GM18502 (cell line): ENCODE data around the gene FBXO21.
"Not testable (repeated sequence)": the region's sequence is repeated elsewhere in the genome, so short reads cannot be mapped to it uniquely, and the experiment has no call there.

Experiments
- ATAC-seq: cut with Tn5 transposase; IDR thresholded peaks from one replicate; pipeline ENCODE4 v1.9.1; 2021; ENCODE audit warnings: mild to moderate bottlenecking; ENCODE audit not compliant: unreplicated experiment, poor library complexity

Gene FBXO21

GRCh38 chr12:117114784-117115183 is 75.5 kb downstream of the FBXO21 start:
- no peak for ATAC-seq

DNA sequence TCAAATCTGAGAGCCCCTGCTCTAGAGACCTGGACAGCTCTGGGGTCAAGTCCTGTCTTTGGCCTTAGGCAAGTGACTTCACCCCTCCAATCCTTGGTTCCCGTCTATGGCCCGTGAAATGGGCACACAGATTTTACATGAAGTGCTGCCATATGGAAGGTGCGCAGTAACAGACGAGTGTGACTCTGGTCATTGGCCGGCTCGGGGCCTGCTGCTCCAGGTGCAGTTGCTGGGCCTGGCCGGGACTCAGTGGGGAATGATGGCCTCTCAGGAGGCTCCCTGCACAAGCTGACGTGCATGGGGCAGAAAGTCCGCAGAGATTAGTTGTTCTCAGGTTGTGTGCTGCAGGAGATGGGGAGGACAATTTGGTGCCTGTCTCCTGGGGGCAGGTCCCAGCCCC is 77.0 kb downstream of the FBXO21 start:
- ATAC-seq, result no peak

GRCh38 chr12:117111821-117112595 is 78.3 kb downstream of the FBXO21 start:
- ATAC-seq, result no peak

DNA sequence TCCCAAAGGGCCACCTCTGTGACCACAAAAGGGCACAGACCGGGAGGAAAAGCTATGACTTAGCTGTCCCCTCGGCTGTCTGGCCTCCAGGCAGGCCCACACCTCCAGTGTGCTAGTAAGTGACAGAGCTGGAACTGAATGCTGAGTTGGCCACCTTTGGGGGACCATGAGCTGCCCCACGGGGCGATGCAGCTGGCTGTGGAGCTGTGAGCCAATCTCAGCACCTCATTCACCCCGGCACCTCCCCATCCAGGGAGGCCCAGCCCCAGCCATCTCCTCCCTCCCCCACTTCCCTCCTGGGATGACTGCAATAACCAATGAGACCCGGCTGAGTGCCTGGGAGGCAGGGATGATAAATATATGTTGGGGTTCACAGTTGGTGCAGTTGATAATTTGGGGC is 78.9 kb downstream of the FBXO21 start:
- no peak for ATAC-seq

- no peak for ATAC-seq
Measured at GRCh38 chr12:117109943-117110635, 80.2 kb downstream of the FBXO21 start.

DNA sequence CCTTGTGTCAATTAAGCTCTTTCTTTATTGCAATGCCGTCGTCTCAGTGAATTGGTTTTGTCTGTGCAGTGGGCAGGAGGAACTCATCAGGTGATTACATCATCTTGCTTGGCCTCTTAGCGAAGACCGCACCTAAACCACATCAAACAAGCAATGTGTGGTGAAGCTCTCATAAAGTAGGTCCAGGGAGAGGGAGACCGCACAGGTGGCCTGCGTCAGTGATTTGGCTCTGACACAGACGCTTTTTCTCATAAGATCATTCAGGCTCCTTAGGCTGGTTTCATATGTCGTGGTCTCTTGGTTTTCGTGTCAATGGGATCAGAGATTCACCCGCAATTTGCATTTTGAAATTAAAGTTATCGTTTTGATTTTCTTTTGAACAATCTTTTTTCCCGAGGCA is 84.4 kb downstream of the FBXO21 start:
- ATAC-seq, result no peak

GRCh38 chr12:117104003-117104402 is 86.3 kb downstream of the FBXO21 start:
- not testable (repeated sequence) for ATAC-seq

GRCh38 chr12:117102800-117103181 is 87.5 kb downstream of the FBXO21 start:
- no peak for ATAC-seq

GRCh38 chr12:117101953-117102799 is 88.1 kb downstream of the FBXO21 start:
- no peak for ATAC-seq

GRCh38 chr12:117100851-117101673 is 89.2 kb downstream of the FBXO21 start:
- no peak for ATAC-seq

- ATAC-seq, result no peak
Measured at GRCh38 chr12:117100251-117100650, 90.0 kb downstream of the FBXO21 start.

DNA sequence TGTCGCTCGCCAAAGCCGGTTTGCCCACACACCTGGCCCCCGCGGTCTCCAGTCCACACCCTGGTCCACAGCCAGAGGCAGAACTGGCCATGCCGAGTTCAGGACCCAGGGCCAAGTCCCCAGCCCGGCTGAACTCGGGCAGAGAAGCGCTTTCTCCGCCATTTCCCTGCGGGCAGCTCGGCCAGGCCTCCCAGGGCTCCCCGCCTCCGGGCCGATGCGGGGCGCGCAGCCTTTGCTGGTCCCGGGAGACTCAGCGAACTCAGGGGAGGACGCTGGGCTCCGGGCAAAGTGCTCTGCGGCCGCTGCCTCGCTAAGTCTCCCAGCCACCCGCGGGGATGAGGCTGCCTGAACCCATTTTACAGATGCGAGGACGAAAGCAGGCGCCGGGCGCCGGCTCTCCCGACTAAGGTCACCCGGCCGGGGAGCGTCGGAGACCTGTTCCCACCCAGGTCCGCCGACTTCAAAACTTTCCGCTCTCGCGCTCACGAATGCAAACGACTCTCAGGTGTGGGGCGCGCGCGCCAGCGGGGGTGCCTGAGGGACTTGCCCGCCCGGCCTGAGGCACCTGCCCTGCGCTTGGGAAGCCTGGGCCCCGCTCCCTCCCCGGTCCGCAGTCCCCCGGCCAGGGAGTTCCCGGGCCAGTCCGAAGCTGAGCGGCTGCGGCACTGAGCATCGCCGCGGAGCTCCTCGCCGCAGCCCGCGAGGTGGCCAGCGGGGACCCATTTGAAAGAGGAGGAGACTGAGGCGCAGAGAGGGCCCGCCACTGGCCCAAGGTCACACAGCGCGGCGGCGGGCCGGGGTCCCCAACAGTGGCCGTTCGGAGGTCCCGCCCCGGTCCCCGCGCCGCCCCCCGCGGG is 91.7 kb downstream of the FBXO21 start:
- ATAC-seq, result peak; percentile 43

DNA sequence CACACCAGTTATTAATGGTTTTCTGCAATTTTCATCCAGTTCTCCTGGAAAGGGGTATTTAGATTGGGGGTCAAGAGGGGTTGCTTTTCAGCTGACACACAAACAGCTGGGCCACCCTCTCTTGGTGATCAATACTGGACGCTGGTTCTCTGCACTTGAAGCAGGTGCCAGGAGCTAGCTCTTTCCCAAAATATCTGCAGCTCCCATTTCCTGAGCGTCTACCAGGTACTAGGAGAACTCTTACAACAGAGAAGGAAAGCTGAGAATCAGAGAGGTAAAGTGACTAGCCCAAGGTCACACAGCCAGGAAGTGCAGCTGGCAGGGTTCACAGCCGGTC is 92.3 kb downstream of the FBXO21 start:
- no peak for ATAC-seq

DNA sequence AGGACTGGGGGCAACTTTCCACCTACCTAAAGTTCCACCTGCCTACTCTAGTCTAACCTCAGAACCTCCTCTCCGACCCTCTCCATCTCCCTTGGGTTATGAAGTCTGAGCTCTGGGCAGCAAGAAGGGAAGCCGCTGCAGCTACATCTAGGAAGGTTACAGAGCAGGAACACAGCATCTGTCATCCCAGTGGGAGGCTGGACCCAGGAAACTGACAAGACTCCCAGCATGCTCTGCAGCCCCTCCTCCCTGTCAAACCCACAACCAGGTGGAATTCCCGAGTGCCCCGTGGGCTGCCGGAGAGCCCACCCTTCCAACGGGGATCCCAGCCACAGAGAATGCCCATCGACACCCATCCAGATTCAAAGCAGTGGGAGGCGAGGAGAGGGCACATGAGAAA is 93.1 kb downstream of the FBXO21 start:
- no peak for ATAC-seq

- ATAC-seq, result no peak
Measured at GRCh38 chr12:117096501-117097042, 93.7 kb downstream of the FBXO21 start.

DNA sequence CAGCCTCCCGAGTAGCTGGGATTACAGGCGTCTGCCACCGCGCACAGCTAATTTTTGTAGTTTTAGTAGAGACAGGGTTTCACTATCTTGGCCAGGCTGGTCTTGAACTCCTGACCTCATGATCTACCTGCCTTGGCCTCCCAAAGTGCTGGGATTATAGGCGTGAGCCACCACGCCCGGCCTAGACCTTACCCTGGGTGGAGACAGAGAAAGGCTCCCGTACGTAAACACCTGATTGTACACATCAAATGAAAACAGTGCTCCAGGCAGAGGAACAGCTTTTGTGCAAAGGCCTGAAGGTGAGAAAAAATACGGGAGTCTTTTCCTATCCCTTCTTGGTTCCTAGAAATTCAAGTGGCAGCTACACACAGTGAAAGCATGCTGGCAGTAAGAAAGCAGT is 95.1 kb downstream of the FBXO21 start:
- ATAC-seq, result not testable (repeated sequence)

DNA sequence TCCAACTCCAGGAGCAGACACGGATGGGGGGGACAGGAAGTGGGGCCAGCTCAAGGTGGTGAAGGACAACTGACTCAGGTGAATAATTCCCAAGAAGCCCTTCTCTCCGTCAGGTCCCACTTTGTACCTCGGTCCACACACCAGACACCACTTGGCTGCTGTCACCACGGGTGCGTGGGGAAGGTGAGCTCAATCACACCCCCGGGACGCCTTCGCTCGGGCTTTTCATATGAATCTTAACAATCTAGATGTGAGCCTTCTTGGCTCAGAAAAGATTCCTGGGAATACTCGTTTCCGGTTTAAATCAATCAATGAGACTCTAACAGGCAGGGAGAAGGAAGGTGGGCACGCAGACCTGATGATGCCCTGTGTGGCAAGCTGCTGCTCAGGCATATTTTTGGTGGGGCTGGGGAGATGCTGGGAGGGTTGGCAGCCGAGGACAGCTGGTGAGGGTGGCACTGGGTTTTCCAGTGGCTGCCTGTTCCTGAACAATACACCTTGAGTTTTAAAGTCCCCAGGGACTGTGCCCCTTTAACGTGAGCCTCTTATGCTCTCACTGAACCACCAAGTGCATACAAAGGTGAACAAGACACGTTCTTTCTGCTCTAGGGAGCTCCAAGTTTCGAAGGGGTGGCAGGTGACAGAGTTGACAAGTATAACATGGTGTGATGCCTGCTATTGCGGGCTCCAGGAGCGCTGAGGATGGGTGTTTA is 96.2 kb downstream of the FBXO21 start:
- ATAC-seq, result no peak

DNA sequence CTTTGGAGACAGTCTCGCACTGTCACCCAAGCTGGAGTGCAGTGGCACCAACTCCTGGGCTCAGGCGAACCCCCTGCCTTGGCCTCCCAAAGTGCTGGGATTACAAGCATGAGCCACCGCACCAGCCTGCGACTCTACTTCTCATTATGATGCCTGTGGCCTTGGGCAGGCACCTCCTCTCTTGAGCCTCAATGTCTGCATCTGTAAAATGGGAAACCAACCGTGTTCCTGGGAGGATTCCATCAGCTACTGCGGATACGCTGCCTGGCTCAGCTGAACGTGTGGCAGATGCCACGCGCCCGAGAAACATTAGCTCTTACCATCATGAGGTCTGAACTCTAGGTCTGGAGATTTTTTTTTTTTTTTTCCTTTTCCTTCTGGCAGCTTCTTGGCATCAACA is 96.8 kb downstream of the FBXO21 start:
- no peak for ATAC-seq

- ATAC-seq, result no peak
Measured at GRCh38 chr12:117092886-117093285, 97.4 kb downstream of the FBXO21 start.
